ENCODE data around the gene FBXW7. TPM values are rescaled to one million over a fixed set of nuclear protein-coding genes. Genes with fewer than 3 reads are reported as not detected.

The FBXW7 gene
- total and polyA plus RNA-seq, 2 of the 8 experiments (the other 6 are each of a cell fraction or from before 2014, with no cell fraction given): 6.0 to 26.7 TPM

DNA sequence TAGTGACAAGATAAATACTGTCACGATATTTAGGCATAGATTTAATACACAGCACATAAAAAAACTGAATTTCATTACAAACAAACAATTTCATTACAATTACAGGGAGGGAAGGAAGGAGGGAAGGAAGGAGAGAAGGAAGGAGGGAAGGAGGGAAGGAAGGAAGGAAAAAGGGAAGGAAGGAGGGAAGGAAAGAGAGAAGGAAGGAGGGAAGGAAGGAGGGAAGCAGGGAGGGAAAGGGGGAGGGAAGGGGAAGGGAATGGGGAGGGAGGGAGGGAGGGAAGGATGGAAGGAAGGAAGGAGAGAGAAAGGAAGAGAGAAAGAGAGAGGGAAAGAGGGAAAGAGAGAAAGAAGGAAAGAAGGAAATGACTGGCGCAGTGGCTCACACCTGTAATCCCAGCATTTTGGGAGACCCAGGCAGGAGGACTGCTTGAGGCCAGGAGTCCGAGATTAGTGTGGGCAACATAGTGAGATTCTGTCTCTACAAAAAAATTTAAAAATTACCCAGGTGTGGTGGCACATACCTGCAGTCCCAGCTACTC, 64.6 kb downstream of the FBXW7 start (continued):
- TF ChIP-seq, protein P1, sequence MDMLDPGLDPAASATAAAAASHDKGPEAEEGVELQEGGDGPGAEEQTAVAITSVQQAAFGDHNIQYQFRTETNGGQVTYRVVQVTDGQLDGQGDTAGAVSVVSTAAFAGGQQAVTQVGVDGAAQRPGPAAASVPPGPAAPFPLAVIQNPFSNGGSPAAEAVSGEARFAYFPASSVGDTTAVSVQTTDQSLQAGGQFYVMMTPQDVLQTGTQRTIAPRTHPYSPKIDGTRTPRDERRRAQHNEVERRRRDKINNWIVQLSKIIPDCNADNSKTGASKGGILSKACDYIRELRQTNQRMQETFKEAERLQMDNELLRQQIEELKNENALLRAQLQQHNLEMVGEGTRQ (IDR thresholded peaks at IDR 0.05; ENCODE audit: low read length): no peak
- no peak for TF ChIP-seq PHF8 (conservative IDR thresholded peaks at IDR 0.05; ENCODE audit: low read depth, low read length)
- TF ChIP-seq JUN (IDR thresholded peaks at IDR 0.05; ENCODE audit: low read depth, low read length): no peak
- TF ChIP-seq KDM5A (IDR thresholded peaks at IDR 0.05; ENCODE audit: low read length): no peak
- TF ChIP-seq TBP (IDR thresholded peaks at IDR 0.05; ENCODE audit: low read depth, low read length): no peak
- TF ChIP-seq EP300 (IDR thresholded peaks at IDR 0.05; ENCODE audit: borderline replicate concordance in 1 of 2, low read depth in 2 of 2, low read length in 2 of 2): no peak
- no peak for TF ChIP-seq JUND (IDR thresholded peaks at IDR 0.05; ENCODE audit: low read length)
